Activated naive CD8-positive, alpha-beta T cell treated with anti-CD3 and anti-CD28 coated beads for 36 hours (primary cell): ENCODE data around the gene RPL12. TPM values are rescaled to one million over a fixed set of nuclear protein-coding genes. Genes with fewer than 3 reads are reported as not detected.

Source experiments
- DNase-seq: peaks from one replicate; pipeline ENCODE4 v3.0.0; 2021
- H3K27ac Mint-ChIP-seq: one replicate; pipeline ENCODE4 v1.8.0; 2022; ENCODE audit warnings: mild to moderate bottlenecking, moderate library complexity, mixed read lengths
- H3K27me3 Mint-ChIP-seq: one replicate; pipeline ENCODE4 v1.8.0; 2022; ENCODE audit warnings: mild to moderate bottlenecking, mixed read lengths
- H3K36me3 Mint-ChIP-seq: one replicate; pipeline ENCODE4 v1.8.0; 2021; ENCODE audit warnings: mild to moderate bottlenecking, mixed read lengths
- H3K4me1 Mint-ChIP-seq: one replicate; pipeline ENCODE4 v1.8.0; 2021; ENCODE audit warnings: mixed read lengths
- H3K4me3 Mint-ChIP-seq: one replicate; pipeline ENCODE4 v1.8.0; 2022; ENCODE audit warnings: mild to moderate bottlenecking, moderate library complexity, mixed read lengths
- H3K9me3 Mint-ChIP-seq: one replicate; pipeline ENCODE4 v1.8.0; 2022; ENCODE audit warnings: mixed read lengths
- total RNA-seq, 2 experiments: library from RNA; stranded (reverse); gene quantifications; one replicate each; pipeline ENCODE4 v1.2.3, GENCODE V29; 2021

RPL12 gene
- total RNA-seq, 2 experiments from 2014 or later = 2,007 to 2,108 TPM

GRCh38 chr9:127407492-127407843 lies 43.7 kb downstream of the RPL12 start:
- no peaks in the 10 kb centered on the region for H3K36me3 Mint-ChIP-seq
- H3K27ac Mint-ChIP-seq = peak overlapping the region; percentile 48
- H3K9me3 Mint-ChIP-seq = no peaks in the 10 kb centered on the region
- no peak overlapping the region for H3K4me3 Mint-ChIP-seq
- no peak for DNase-seq
- peaks cover 65% of the 10 kb centered on the region for H3K27me3 Mint-ChIP-seq
- peaks cover 2% of the 10 kb centered on the region for H3K4me1 Mint-ChIP-seq

DNA sequence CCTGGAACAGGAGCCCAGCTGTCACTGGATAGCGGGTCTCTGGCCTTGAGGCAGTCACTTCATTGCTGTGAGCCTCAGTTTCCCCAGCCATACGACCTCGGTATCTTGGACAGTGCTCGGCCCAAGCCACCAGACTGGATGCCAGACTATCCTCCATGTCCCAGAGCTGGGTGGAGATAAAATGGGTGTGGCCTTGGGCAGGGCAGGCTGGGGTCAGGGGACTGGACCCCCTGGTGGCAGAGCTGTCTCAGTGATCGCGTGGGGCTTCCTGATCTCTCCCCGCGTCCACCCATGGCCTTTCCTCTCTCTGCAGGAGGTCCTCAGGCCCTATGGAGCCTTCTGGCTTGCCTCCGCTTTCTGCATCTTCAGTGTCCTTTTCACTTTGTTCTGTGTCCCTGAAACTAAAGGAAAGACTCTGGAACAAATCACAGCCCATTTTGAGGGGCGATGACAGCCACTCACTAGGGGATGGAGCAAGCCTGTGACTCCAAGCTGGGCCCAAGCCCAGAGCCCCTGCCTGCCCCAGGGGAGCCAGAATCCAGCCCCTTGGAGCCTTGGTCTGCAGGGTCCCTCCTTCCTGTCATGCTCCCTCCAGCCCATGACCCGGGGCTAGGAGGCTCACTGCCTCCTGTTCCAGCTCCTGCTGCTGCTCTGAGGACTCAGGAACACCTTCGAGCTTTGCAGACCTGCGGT lies 44.3 kb downstream of the RPL12 start:
- H3K4me1 Mint-ChIP-seq = peaks cover 2% of the 10 kb centered on the region
- H3K27me3 Mint-ChIP-seq = peaks cover 63% of the 10 kb centered on the region
- peak overlapping the region; percentile 48 for H3K27ac Mint-ChIP-seq
- no peaks in the 10 kb centered on the region for H3K36me3 Mint-ChIP-seq
- H3K4me3 Mint-ChIP-seq = no peak overlapping the region
- no peak for DNase-seq
- no peaks in the 10 kb centered on the region for H3K9me3 Mint-ChIP-seq

DNA sequence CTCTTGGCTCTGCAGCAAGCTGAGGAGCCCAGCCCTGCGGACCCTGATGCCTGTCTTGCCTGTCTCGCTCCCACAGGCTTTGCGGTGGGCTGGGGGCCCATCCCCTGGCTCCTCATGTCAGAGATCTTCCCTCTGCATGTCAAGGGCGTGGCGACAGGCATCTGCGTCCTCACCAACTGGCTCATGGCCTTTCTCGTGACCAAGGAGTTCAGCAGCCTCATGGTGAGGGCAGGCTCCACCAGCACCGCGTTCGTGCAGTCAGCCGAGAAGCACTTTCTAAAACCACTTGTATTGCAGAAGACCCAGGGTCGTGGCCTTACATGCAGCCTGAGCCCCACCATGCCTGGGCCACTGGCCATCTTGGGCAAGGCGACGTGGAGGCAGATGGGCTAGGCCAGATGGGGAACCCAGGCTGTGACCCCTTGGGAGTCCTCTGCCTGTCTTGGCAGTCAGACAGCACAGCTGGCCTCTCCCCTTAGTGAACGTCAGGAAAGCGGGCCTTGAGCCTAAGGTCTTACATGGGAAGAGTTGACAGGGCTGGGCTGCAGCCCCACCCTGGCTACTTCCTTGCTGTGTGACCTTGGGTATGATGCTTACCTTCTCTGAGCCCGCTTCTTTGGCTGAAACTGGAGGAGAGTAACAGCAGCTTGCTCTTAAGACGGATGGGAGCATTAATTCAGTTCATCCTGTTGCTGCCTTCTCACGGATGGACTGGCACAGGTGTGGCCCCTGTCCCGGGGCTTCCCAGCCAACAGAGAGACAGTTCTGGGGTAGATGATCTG lies 45.7 kb downstream of the RPL12 start:
- Mint-ChIP-seq H3K27ac (no peak overlapping the region), H3K4me3 (no peak overlapping the region), H3K9me3 (no peaks in the 10 kb centered on the region), H3K27me3 (peaks cover 63% of the 10 kb centered on the region), H3K36me3 (no peaks in the 10 kb centered on the region), H3K4me1 (no peaks in the 10 kb centered on the region)
- no peak for DNase-seq

- peak overlapping the region; percentile 34 for H3K27ac Mint-ChIP-seq
- no peaks in the 10 kb centered on the region for H3K9me3 Mint-ChIP-seq
- DNase-seq = no peak
- H3K4me3 Mint-ChIP-seq = no peak overlapping the region
- H3K4me1 Mint-ChIP-seq = no peaks in the 10 kb centered on the region
- H3K36me3 Mint-ChIP-seq = no peaks in the 10 kb centered on the region
- H3K27me3 Mint-ChIP-seq = peaks cover 63% of the 10 kb centered on the region
Observed at GRCh38 chr9:127404631-127405030, 46.6 kb downstream of the RPL12 start.

DNA sequence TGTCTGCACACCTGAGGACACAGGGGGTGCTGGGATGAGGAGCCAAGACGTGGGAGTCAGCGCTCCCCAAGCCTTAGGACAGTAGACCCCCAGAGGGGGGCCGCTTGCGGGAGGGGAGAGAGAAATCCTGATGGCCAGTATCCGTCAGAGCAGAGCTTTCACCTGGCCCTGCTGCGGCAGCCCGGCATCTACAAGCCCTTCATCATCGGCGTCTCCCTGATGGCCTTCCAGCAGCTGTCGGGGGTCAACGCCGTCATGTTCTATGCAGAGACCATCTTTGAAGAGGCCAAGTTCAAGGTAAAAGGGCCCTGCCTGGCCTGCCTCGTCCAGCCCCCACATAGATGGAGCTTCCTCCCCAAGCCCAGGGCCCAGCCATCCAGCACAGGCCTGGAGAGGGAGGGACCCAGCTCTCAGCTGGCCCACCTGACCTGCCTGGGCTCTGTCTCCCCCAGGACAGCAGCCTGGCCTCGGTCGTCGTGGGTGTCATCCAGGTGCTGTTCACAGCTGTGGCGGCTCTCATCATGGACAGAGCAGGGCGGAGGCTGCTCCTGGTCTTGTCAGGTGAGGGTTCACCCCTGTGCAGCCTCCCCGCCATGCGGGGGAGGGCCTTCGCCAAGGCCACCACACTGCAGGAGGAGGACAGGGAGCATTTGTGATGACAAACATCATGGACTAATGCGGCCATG lies 47.6 kb downstream of the RPL12 start:
- peaks cover 69% of the 10 kb centered on the region for H3K27me3 Mint-ChIP-seq
- no peak overlapping the region for H3K4me3 Mint-ChIP-seq
- H3K4me1 Mint-ChIP-seq = no peaks in the 10 kb centered on the region
- no peaks in the 10 kb centered on the region for H3K36me3 Mint-ChIP-seq
- DNase-seq = no peak
- H3K9me3 Mint-ChIP-seq = no peaks in the 10 kb centered on the region
- no peak overlapping the region for H3K27ac Mint-ChIP-seq

- no peak for DNase-seq
- peaks cover 72% of the 10 kb centered on the region for H3K27me3 Mint-ChIP-seq
- peaks cover 2% of the 10 kb centered on the region for H3K4me1 Mint-ChIP-seq
- H3K9me3 Mint-ChIP-seq = no peaks in the 10 kb centered on the region
- no peak overlapping the region for H3K4me3 Mint-ChIP-seq
- H3K36me3 Mint-ChIP-seq = no peaks in the 10 kb centered on the region
- no peak overlapping the region for H3K27ac Mint-ChIP-seq
Observed at GRCh38 chr9:127402401-127403090, 48.7 kb downstream of the RPL12 start.

DNA sequence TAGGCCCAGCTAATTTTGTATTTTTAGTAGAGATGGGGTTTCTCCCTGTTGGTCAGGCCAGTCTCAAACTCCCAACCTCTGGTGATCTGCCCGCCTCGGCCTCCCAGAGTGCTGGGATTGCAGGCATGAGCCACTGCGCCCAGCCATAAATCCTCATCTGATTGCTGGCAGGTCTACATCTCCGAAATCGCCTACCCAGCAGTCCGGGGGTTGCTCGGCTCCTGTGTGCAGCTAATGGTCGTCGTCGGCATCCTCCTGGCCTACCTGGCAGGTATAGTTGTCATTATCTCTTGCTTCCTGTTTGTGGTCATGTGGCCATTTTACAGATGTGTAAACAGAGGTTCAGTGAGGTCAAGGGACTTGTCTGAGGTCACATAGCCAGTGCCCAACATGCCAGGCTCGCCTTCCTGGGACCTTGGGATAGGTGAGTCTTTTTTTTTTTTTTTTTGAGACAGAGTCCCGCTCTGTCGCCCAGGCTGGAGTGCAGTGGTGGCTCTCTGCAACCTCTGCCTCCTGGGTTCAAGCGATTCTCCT lies 51.4 kb downstream of the RPL12 start:
- H3K27ac Mint-ChIP-seq = no peak overlapping the region
- no peak overlapping the region for H3K4me3 Mint-ChIP-seq

GRCh38 chr9:127398715-127399400 lies 52.3 kb downstream of the RPL12 start:
- no peak overlapping the region for H3K27ac Mint-ChIP-seq
- H3K4me3 Mint-ChIP-seq = peak overlapping the region; percentile 51
- H3K27me3 Mint-ChIP-seq = peaks cover 81% of the 10 kb centered on the region
- no peaks in the 10 kb centered on the region for H3K36me3 Mint-ChIP-seq
- no peaks in the 10 kb centered on the region for H3K9me3 Mint-ChIP-seq
- DNase-seq = no peak
- peaks cover 6% of the 10 kb centered on the region for H3K4me1 Mint-ChIP-seq

More for the DNA sequence above, 51.4 kb downstream of the RPL12 start:
- H3K4me1 Mint-ChIP-seq = peaks cover 6% of the 10 kb centered on the region
- no peaks in the 10 kb centered on the region for H3K36me3 Mint-ChIP-seq
- DNase-seq = no peak
- no peaks in the 10 kb centered on the region for H3K9me3 Mint-ChIP-seq
- H3K27me3 Mint-ChIP-seq = peaks cover 72% of the 10 kb centered on the region

- H3K27me3 Mint-ChIP-seq = peaks cover 86% of the 10 kb centered on the region
- no peaks in the 10 kb centered on the region for H3K9me3 Mint-ChIP-seq
- H3K27ac Mint-ChIP-seq = no peak overlapping the region
- DNase-seq = no peak
- peaks cover 7% of the 10 kb centered on the region for H3K4me1 Mint-ChIP-seq
- peak overlapping the region; percentile 51 for H3K4me3 Mint-ChIP-seq
- H3K36me3 Mint-ChIP-seq = no peaks in the 10 kb centered on the region
Observed at GRCh38 chr9:127398275-127398647, 52.9 kb downstream of the RPL12 start.

Other genes starting within 250 kb of the RPL12 start
- 1 to 10 TPM; 2.0 TPM for gene GARNL3, start 186.6 kb downstream of the RPL12 start, total RNA-seq
- 1 to 10 TPM; 1.0 to 1.9 TPM for gene SLC2A8, start 54.2 kb downstream of the RPL12 start, total RNA-seq
- 1 to 10 TPM; 7.7 to 8.6 TPM for gene ZNF79, start 27.0 kb downstream of the RPL12 start, total RNA-seq
- gene LRSAM1, start 104 bp upstream of the RPL12 start, total RNA-seq = 10 to 100 TPM; 17.7 to 20.7 TPM
- 10 to 100 TPM; 18.8 to 19.9 TPM for gene STXBP1, start 160.9 kb upstream of the RPL12 start, total RNA-seq